ENCODE data around the gene KIAA1614.

KIAA1614 gene

GRCh38 chr1:180887841-180888240 is 24.9 kb upstream of the KIAA1614 start:
- no peak for DNase-seq (ENCODE audit: low spot score)
- Histone ChIP-seq H3K27ac (no peak overlapping the region), H3K4me3 (no peak overlapping the region)
- TF ChIP-seq CTCF (IDR thresholded peaks at IDR 0.05) = no peak

- DNase-seq (ENCODE audit: low spot score) = no peak
- no peak overlapping the region for H3K27ac ChIP-seq
These were observed 23.8 kb upstream of the KIAA1614 start for GRCh38 chr1:180888870-180889269.

GRCh38 chr1:180889325-180889724 is 23.4 kb upstream of the KIAA1614 start:
- no peak for DNase-seq (ENCODE audit: low spot score)
- Histone ChIP-seq H3K4me3 (no peak overlapping the region), H3K27ac (no peak overlapping the region)
- TF ChIP-seq CTCF (IDR thresholded peaks at IDR 0.05) = no peak

More at GRCh38 chr1:180888870-180889269, 23.8 kb upstream of the KIAA1614 start:
- TF ChIP-seq CTCF (IDR thresholded peaks at IDR 0.05) = no peak
- H3K4me3 ChIP-seq = no peak overlapping the region

- no peak overlapping the region for H3K27ac ChIP-seq
- no peak for TF ChIP-seq CTCF (IDR thresholded peaks at IDR 0.05)
- DNase-seq (ENCODE audit: low spot score) = no peak
- H3K4me3 ChIP-seq = no peak overlapping the region
These were observed 20.4 kb upstream of the KIAA1614 start for GRCh38 chr1:180892272-180892671.

GRCh38 chr1:180892675-180893074 is 20.0 kb upstream of the KIAA1614 start:
- Histone ChIP-seq H3K4me3 (no peak overlapping the region), H3K27ac (no peak overlapping the region)
- no peak for TF ChIP-seq CTCF (IDR thresholded peaks at IDR 0.05)
- DNase-seq (ENCODE audit: low spot score) = no peak

- no peak for TF ChIP-seq CTCF (IDR thresholded peaks at IDR 0.05)
- Histone ChIP-seq H3K27ac (no peak overlapping the region), H3K4me3 (no peak overlapping the region)
- no peak for DNase-seq (ENCODE audit: low spot score)
These were observed 19.1 kb upstream of the KIAA1614 start for GRCh38 chr1:180893614-180894013.

- TF ChIP-seq CTCF (IDR thresholded peaks at IDR 0.05) = no peak
- no peak overlapping the region for H3K4me3 ChIP-seq
- H3K27ac ChIP-seq = no peak overlapping the region
- no peak for DNase-seq (ENCODE audit: low spot score)
These were observed 16.5 kb upstream of the KIAA1614 start for GRCh38 chr1:180896161-180896560.
